ENCODE results near the gene TRAF3IP1. TPM values are rescaled to one million over a fixed set of nuclear protein-coding genes. Genes with fewer than 3 reads are reported as not detected.

The TRAF3IP1 gene
- total and polyA plus RNA-seq, 2 of the 13 experiments (the other 11 are each of a cell fraction or from before 2014, with no cell fraction given): 4.1 to 12.9 TPM

DNA sequence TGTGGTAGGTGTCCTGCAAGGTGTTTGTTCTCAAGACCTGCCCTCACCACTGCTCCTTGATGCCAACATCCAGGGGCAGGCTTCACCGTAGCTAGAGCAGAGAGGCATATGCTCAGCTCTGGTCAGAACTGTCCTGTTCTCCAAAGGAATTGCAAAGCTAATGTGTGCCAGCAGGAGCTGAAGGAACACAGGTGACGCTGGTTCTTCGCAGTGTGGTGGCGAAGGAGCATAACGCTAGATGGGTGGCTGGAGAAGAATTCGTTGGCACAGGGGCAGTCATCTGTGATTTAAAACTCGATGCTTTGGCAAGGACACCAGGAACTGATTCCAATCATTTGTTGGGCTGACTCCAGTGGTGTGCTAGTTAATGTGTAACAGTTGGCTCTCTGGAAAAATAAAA lies 20.5 kb upstream of the TRAF3IP1 start (continued):
- TF ChIP-seq, protein P1, sequence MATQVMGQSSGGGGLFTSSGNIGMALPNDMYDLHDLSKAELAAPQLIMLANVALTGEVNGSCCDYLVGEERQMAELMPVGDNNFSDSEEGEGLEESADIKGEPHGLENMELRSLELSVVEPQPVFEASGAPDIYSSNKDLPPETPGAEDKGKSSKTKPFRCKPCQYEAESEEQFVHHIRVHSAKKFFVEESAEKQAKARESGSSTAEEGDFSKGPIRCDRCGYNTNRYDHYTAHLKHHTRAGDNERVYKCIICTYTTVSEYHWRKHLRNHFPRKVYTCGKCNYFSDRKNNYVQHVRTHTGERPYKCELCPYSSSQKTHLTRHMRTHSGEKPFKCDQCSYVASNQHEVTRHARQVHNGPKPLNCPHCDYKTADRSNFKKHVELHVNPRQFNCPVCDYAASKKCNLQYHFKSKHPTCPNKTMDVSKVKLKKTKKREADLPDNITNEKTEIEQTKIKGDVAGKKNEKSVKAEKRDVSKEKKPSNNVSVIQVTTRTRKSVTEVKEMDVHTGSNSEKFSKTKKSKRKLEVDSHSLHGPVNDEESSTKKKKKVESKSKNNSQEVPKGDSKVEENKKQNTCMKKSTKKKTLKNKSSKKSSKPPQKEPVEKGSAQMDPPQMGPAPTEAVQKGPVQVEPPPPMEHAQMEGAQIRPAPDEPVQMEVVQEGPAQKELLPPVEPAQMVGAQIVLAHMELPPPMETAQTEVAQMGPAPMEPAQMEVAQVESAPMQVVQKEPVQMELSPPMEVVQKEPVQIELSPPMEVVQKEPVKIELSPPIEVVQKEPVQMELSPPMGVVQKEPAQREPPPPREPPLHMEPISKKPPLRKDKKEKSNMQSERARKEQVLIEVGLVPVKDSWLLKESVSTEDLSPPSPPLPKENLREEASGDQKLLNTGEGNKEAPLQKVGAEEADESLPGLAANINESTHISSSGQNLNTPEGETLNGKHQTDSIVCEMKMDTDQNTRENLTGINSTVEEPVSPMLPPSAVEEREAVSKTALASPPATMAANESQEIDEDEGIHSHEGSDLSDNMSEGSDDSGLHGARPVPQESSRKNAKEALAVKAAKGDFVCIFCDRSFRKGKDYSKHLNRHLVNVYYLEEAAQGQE (IDR thresholded peaks at IDR 0.05; ENCODE audit: borderline replicate concordance in 1 of 2, low read depth in 1 of 2, low read length in 2 of 2): no peak
- TF ChIP-seq ZNF678 (CRISPR knock-in tag; IDR thresholded peaks at IDR 0.05) (no peak), ZNF431 (CRISPR knock-in tag; IDR thresholded peaks at IDR 0.05; ENCODE audit: borderline replicate concordance, low read depth) (no peak), HDAC1 (CRISPR knock-in tag; IDR thresholded peaks at IDR 0.05) (no peak), MED1 (CRISPR knock-in tag; IDR thresholded peaks at IDR 0.05) (no peak), ZNF33B (CRISPR knock-in tag; IDR thresholded peaks at IDR 0.05) (no peak), MAFK (conservative IDR thresholded peaks at IDR 0.05 in 1 of 2, IDR thresholded peaks at IDR 0.05 in 1 of 2; ENCODE audit: low read length in 2 of 2) (no peak), IRF2 (CRISPR knock-in tag; IDR thresholded peaks at IDR 0.05) (0 out of 2 replicates have a peak, but pooled peaks have one; percentile 34), MBNL3 (CRISPR knock-in tag; conservative IDR thresholded peaks at IDR 0.05) (no peak), FOXA1 (IDR thresholded peaks at IDR 0.05) (no peak), FOXA1 (CRISPR knock-in tag; IDR thresholded peaks at IDR 0.05) (no peak)
- TF ChIP-seq, protein P2, sequence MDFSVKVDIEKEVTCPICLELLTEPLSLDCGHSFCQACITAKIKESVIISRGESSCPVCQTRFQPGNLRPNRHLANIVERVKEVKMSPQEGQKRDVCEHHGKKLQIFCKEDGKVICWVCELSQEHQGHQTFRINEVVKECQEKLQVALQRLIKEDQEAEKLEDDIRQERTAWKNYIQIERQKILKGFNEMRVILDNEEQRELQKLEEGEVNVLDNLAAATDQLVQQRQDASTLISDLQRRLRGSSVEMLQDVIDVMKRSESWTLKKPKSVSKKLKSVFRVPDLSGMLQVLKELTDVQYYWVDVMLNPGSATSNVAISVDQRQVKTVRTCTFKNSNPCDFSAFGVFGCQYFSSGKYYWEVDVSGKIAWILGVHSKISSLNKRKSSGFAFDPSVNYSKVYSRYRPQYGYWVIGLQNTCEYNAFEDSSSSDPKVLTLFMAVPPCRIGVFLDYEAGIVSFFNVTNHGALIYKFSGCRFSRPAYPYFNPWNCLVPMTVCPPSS (IDR thresholded peaks at IDR 0.05): no peak
- TF ChIP-seq, protein P3, sequence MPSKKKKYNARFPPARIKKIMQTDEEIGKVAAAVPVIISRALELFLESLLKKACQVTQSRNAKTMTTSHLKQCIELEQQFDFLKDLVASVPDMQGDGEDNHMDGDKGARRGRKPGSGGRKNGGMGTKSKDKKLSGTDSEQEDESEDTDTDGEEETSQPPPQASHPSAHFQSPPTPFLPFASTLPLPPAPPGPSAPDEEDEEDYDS (CRISPR knock-in tag; IDR thresholded peaks at IDR 0.05): 0 out of 2 replicates have a peak, but pooled peaks have one; percentile 21
- TF ChIP-seq, protein P4, sequence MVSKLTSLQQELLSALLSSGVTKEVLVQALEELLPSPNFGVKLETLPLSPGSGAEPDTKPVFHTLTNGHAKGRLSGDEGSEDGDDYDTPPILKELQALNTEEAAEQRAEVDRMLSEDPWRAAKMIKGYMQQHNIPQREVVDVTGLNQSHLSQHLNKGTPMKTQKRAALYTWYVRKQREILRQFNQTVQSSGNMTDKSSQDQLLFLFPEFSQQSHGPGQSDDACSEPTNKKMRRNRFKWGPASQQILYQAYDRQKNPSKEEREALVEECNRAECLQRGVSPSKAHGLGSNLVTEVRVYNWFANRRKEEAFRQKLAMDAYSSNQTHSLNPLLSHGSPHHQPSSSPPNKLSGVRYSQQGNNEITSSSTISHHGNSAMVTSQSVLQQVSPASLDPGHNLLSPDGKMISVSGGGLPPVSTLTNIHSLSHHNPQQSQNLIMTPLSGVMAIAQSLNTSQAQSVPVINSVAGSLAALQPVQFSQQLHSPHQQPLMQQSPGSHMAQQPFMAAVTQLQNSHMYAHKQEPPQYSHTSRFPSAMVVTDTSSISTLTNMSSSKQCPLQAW (CRISPR knock-in tag; IDR thresholded peaks at IDR 0.05): no peak
- TF ChIP-seq, protein P5, sequence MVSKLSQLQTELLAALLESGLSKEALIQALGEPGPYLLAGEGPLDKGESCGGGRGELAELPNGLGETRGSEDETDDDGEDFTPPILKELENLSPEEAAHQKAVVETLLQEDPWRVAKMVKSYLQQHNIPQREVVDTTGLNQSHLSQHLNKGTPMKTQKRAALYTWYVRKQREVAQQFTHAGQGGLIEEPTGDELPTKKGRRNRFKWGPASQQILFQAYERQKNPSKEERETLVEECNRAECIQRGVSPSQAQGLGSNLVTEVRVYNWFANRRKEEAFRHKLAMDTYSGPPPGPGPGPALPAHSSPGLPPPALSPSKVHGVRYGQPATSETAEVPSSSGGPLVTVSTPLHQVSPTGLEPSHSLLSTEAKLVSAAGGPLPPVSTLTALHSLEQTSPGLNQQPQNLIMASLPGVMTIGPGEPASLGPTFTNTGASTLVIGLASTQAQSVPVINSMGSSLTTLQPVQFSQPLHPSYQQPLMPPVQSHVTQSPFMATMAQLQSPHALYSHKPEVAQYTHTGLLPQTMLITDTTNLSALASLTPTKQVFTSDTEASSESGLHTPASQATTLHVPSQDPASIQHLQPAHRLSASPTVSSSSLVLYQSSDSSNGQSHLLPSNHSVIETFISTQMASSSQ (IDR thresholded peaks at IDR 0.05; ENCODE audit: low read depth): no peak; the same call in 1 of the 2 replicates
- TF ChIP-seq, protein P5 (CRISPR knock-in tag; IDR thresholded peaks at IDR 0.05; ENCODE audit: borderline replicate concordance): peak; percentile 45; the same call in 1 of the 2 replicates
- TF ChIP-seq, protein P6, sequence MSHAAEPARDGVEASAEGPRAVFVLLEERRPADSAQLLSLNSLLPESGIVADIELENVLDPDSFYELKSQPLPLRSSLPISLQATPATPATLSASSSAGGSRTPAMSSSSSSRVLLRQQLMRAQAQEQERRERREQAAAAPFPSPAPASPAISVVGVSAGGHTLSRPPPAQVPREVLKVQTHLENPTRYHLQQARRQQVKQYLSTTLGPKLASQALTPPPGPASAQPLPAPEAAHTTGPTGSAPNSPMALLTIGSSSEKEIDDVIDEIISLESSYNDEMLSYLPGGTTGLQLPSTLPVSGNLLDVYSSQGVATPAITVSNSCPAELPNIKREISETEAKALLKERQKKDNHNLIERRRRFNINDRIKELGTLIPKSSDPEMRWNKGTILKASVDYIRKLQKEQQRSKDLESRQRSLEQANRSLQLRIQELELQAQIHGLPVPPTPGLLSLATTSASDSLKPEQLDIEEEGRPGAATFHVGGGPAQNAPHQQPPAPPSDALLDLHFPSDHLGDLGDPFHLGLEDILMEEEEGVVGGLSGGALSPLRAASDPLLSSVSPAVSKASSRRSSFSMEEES (CRISPR knock-in tag; IDR thresholded peaks at IDR 0.05): no peak
